ENCODE results near the gene DIP2A.

The DIP2A gene

DNA sequence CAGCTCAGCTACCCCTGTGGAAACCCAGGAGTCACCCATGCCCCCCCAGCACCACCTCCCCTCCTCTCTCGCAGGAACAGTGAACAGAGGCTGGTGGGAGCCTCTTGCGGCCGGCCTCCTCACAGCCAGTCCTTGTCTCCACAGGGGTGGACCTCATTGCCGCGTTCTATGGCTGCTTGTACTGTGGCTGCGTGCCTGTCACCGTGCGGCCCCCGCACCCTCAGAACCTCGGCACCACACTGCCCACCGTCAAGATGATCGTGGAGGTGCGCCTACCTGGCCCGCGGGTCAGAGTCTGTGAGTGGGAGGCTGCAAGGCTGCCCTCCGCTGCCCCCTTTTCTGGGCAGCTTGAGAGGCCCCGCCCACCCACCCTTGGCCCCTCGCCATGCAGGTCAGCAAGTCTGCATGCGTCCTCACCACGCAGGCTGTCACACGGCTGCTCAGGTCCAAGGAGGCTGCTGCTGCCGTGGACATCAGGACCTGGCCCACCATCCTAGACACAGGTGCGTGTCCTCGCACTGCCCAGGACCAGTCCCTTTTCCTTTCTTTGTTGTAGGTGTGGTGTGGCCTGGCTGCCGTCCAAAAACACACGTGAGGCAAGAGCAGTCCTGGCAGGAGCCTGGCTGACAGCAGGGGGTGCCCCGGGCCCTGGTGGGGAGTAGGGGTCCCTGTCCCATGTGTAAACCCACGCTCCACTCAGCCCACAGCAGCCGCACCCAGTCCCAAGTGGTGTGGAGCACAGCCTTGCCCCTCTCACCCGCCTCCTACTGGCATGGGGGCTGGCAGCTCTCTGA, 95.9 kb downstream of the DIP2A start:
- H3K27me3 Mint-ChIP-seq, result no peaks in the 10 kb centered on the region
- peak overlapping the region in 1 of 2 donors; percentile 68 for H3K4me3 Mint-ChIP-seq
- H3K36me3 Mint-ChIP-seq (ENCODE audit: insufficient read depth), result peaks cover 52% of the 10 kb centered on the region
- peaks cover 37 to 56% of the 10 kb centered on the region in 2 donors for H3K4me1 Mint-ChIP-seq (ENCODE audit: low read depth in 2 of 2)
- ATAC-seq (replicated peaks) (no peak), DNase-seq (no peak)
- H3K27ac Mint-ChIP-seq, result peak overlapping the region; percentile 83 to 93
- H3K9me3 Mint-ChIP-seq, result no peaks in the 10 kb centered on the region

- H3K27ac Mint-ChIP-seq, result peak overlapping the region; percentile 70 to 91
- ATAC-seq (replicated peaks) (no peak), DNase-seq (no peak)
- no peaks in the 10 kb centered on the region for H3K27me3 Mint-ChIP-seq
- no peak overlapping the region for H3K4me3 Mint-ChIP-seq
- peaks cover 40 to 59% of the 10 kb centered on the region in 2 donors for H3K4me1 Mint-ChIP-seq (ENCODE audit: low read depth in 2 of 2)
- H3K9me3 Mint-ChIP-seq, result no peaks in the 10 kb centered on the region
- H3K36me3 Mint-ChIP-seq (ENCODE audit: insufficient read depth), result peaks cover 57% of the 10 kb centered on the region
Observed at GRCh38 chr21:46555225-46555617, 96.5 kb downstream of the DIP2A start.

DNA sequence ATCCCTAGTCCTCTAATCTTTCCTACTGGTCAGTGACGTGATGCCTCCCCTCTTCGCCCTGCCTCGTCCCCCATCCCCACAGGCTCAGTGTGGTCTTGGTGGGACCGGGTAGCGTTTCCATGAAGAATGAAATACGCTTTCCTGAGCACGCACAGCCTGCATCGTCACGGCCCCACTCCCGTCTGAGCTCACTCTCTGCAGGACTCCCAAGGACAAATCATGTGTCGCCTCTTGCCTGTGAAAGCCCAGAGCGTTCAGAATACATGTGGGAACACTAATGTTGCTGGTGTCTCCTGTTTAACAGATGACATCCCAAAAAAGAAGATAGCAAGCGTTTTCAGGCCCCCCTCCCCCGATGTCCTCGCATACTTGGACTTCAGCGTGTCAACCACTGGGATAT, 97.0 kb downstream of the DIP2A start:
- ATAC-seq (replicated peaks) (no peak), DNase-seq (no peak)
- Mint-ChIP-seq H3K9me3 (no peaks in the 10 kb centered on the region), H3K36me3 (ENCODE audit: insufficient read depth) (peaks cover 58% of the 10 kb centered on the region), H3K27me3 (no peaks in the 10 kb centered on the region), H3K4me1 (ENCODE audit: low read depth in 2 of 2) (peaks cover 40 to 59% of the 10 kb centered on the region in 2 donors), H3K4me3 (peak overlapping the region in 1 of 2 donors; percentile 51), H3K27ac (peak overlapping the region; percentile 70 to 91)

DNA sequence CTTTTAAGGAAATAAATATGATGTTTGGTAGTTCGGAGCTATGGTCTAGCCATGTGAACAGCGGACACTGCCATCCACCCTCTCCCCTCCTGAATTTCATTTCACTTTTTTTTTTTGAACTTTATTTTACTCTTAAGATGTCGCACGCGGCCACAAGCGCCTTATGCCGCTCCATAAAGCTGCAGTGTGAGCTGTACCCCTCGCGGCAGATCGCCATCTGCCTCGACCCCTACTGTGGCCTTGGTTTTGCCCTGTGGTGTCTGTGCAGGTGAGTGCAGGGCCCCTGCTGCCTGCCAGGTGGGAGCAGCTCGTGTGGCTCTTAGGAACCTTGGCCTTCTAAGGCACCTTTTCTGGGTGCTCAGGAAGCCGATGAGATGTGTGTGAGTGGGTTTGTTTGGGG, 98.1 kb downstream of the DIP2A start:
- DNase-seq (no peak), ATAC-seq (replicated peaks) (no peak)
- no peaks in the 10 kb centered on the region for H3K27me3 Mint-ChIP-seq
- H3K9me3 Mint-ChIP-seq, result no peaks in the 10 kb centered on the region
- H3K36me3 Mint-ChIP-seq (ENCODE audit: insufficient read depth), result peaks cover 51% of the 10 kb centered on the region
- no peak overlapping the region for H3K27ac Mint-ChIP-seq
- no peak overlapping the region for H3K4me3 Mint-ChIP-seq
- H3K4me1 Mint-ChIP-seq (ENCODE audit: low read depth in 2 of 2), result peaks cover 37 to 59% of the 10 kb centered on the region in 2 donors

DNA sequence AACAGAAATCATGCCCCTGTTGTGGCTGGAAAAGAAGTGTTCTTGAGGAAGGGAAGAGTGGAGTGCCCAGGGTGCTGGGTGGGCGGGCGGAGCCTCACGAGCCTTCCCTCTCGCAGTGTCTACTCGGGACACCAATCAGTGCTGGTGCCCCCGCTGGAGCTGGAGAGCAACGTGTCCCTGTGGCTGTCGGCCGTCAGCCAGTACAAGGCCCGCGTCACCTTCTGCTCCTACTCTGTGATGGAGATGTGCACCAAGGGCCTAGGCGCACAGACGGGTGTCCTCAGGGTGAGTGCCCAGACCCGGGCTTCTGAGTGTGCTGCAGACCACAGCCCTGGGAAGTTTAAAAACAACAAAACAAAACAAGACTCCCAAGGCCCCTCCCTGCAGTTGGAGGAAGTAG, 98.8 kb downstream of the DIP2A start:
- H3K4me1 Mint-ChIP-seq (ENCODE audit: low read depth in 2 of 2), result peaks cover 34 to 59% of the 10 kb centered on the region in 2 donors
- peaks cover 57% of the 10 kb centered on the region for H3K36me3 Mint-ChIP-seq (ENCODE audit: insufficient read depth)
- DNase-seq (no peak), ATAC-seq (replicated peaks) (no peak)
- no peak overlapping the region for H3K4me3 Mint-ChIP-seq
- H3K27me3 Mint-ChIP-seq, result no peaks in the 10 kb centered on the region
- H3K27ac Mint-ChIP-seq, result peak overlapping the region; percentile 31 to 93
- no peaks in the 10 kb centered on the region for H3K9me3 Mint-ChIP-seq

GRCh38 chr21:46557919-46558392, 99.3 kb downstream of the DIP2A start:
- H3K9me3 Mint-ChIP-seq, result no peaks in the 10 kb centered on the region
- ATAC-seq (replicated peaks) (no peak), DNase-seq (no peak)
- H3K4me3 Mint-ChIP-seq, result peak overlapping the region in 1 of 2 donors; percentile 76
- peak overlapping the region; percentile 92 to 93 for H3K27ac Mint-ChIP-seq
- H3K27me3 Mint-ChIP-seq, result no peaks in the 10 kb centered on the region
- peaks cover 59% of the 10 kb centered on the region for H3K36me3 Mint-ChIP-seq (ENCODE audit: insufficient read depth)
- peaks cover 29 to 59% of the 10 kb centered on the region in 2 donors for H3K4me1 Mint-ChIP-seq (ENCODE audit: low read depth in 2 of 2)

GRCh38 chr21:46559291-46559983, 100.7 kb downstream of the DIP2A start:
- Mint-ChIP-seq H3K36me3 (ENCODE audit: insufficient read depth) (peaks cover 57% of the 10 kb centered on the region), H3K4me3 (peak overlapping the region; percentile 72 to 76), H3K27ac (peak overlapping the region; percentile 92 to 93), H3K4me1 (ENCODE audit: low read depth in 2 of 2) (peaks cover 26 to 48% of the 10 kb centered on the region in 2 donors), H3K9me3 (no peaks in the 10 kb centered on the region), H3K27me3 (no peaks in the 10 kb centered on the region)
- ATAC-seq (replicated peaks) (peak; percentile 86), DNase-seq (peak; percentile 50 to 57 (median 52))

DNA sequence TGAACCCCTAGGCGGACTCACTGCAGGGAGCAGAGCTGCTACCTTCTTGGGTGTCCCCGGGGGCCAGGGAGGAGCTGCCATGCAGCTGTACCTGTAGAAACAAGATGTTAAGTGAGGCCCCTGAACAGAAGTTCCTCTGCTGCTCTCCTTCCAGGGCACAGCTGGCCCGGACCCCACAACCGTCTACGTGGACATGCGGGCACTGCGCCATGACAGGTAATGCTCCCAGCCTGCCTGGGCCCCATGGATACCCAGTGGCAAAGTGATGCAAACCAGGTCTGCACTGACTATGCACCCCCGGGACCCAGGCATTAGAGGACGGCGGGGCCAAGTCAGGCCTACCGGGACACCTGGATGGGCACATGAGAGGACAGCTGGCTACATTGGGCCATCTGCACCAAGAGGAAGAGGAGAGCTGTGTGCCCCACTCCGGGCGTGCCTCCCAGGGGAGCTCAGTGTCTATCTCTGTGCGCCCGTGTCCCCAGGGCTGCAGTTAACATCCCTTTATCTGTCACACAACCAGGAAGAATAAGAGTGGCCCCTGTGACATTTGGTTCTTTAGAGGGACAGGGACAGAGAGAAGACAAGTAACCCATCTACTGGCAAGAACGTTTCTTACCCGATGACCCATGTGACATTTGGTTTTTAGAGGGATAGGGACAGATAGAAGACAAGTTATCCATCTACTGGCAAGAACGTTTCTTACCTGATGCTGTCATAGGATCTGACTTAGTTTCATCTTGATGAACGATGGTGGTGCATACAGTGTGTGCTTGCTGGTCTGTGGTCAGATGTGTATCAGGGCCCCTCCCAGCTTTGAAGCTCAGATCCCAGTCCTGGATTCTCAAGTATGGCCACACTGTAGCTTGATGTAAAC, 102.1 kb downstream of the DIP2A start:
- no peak for ATAC-seq (replicated peaks)
- Mint-ChIP-seq H3K4me3 (peak overlapping the region; percentile 72 to 76), H3K27me3 (no peaks in the 10 kb centered on the region), H3K36me3 (ENCODE audit: insufficient read depth) (peaks cover 67% of the 10 kb centered on the region), H3K9me3 (no peaks in the 10 kb centered on the region), H3K27ac (peak overlapping the region; percentile 92 to 93), H3K4me1 (ENCODE audit: low read depth in 2 of 2) (peaks cover 26 to 42% of the 10 kb centered on the region in 2 donors)
- DNase-seq, result no peak

GRCh38 chr21:46561445-46562090, 102.9 kb downstream of the DIP2A start:
- Mint-ChIP-seq H3K27me3 (no peaks in the 10 kb centered on the region), H3K9me3 (no peaks in the 10 kb centered on the region), H3K4me3 (no peak overlapping the region), H3K4me1 (ENCODE audit: low read depth in 2 of 2) (peaks cover 26 to 43% of the 10 kb centered on the region in 2 donors), H3K27ac (peak overlapping the region; percentile 41 to 93), H3K36me3 (ENCODE audit: insufficient read depth) (peaks cover 67% of the 10 kb centered on the region)
- no peak for DNase-seq
- no peak for ATAC-seq (replicated peaks)

DNA sequence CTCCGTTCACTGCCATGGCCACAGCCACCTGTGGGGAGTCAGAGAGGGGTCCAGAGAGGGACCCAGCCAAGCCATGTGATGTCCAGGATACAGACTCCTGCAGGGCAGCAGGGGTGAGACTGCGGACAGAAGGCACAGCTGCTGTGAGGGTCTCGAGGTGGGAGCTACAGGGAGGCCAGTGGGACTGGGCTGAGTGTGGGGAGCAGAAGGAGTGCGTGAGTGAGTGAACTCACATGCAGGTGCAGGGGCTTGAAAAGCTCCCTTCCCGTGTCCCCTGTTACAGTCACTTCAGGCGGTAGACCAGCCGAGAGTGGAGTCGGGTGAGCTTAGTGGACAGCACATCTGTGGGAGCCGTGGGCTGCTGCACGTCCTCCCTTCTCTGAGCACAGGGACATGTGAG, 103.8 kb downstream of the DIP2A start:
- Mint-ChIP-seq H3K9me3 (no peaks in the 10 kb centered on the region), H3K36me3 (ENCODE audit: insufficient read depth) (peaks cover 63% of the 10 kb centered on the region), H3K4me3 (no peak overlapping the region), H3K27ac (peak overlapping the region; percentile 65 to 93), H3K27me3 (no peaks in the 10 kb centered on the region), H3K4me1 (ENCODE audit: low read depth in 2 of 2) (peaks cover 26 to 41% of the 10 kb centered on the region in 2 donors)
- ATAC-seq (replicated peaks), result no peak
- DNase-seq, result no peak

DNA sequence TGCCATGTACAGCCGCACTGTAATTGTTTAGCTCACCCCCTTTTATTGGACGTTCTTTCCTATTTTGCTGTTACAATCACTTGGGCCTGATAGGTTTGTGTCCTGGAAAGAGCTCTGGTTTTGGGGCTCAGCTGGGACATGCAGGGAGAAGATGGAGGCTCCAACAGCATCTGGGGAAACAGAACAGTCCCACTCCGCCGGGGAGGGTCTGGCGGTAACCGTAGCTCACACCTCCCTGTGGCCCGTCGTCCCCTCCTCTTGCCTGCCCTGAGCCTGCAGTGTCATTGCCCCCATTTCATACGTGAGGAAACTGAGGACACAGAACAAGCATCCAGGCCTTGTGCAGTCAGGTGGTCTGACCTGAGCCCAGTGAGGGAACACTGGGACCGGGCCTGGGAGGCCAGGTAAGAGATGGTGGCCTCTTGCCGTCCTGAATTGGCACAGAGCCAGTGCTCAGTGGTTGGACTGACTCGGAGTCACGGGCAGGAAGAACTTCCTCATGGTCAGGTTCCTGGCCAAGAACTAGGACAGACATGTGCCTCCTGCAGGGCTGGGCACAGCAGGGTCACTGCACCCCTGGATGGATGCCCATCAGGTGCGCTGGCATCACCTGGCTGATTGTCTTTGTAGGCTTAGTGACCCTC, 104.4 kb downstream of the DIP2A start:
- peak overlapping the region; percentile 65 to 66 for H3K27ac Mint-ChIP-seq
- H3K4me3 Mint-ChIP-seq, result no peak overlapping the region
- DNase-seq (no peak), ATAC-seq (replicated peaks) (no peak)
- H3K9me3 Mint-ChIP-seq, result no peaks in the 10 kb centered on the region
- H3K4me1 Mint-ChIP-seq (ENCODE audit: low read depth in 2 of 2), result peaks cover 26 to 41% of the 10 kb centered on the region in 2 donors
- H3K36me3 Mint-ChIP-seq (ENCODE audit: insufficient read depth), result peaks cover 65% of the 10 kb centered on the region
- H3K27me3 Mint-ChIP-seq, result no peaks in the 10 kb centered on the region

DNA sequence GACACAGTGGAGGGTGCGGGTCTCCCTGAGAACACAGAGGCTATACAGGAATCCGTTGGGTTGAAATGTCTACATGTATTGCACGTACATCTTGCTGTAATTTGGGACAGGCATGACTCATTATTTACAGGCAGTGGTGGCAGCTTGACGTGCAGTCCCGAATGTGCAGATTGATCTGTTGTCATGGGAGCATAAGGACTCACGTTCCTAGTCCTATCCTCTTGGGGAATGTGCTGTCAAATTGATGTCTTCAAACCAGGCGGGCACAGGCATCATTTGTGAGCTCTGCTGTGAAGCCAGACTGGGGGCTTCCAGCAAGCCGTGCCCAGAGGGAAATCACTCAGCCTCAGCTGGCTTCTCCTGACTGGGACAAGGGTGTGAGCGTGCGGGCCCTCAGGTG, 105.7 kb downstream of the DIP2A start:
- Mint-ChIP-seq H3K4me3 (no peak overlapping the region), H3K27ac (peak overlapping the region in 1 of 2 donors; percentile 66), H3K27me3 (no peaks in the 10 kb centered on the region), H3K36me3 (ENCODE audit: insufficient read depth) (peaks cover 57% of the 10 kb centered on the region), H3K4me1 (ENCODE audit: low read depth in 2 of 2) (peaks cover 18 to 37% of the 10 kb centered on the region in 2 donors), H3K9me3 (no peaks in the 10 kb centered on the region)
- ATAC-seq (replicated peaks), result no peak
- DNase-seq, result no peak

Data from effector memory CD8-positive, alpha-beta T cell (primary cell).